Measurements from ENCODE around the gene PUSL1.

The PUSL1 gene

DNA sequence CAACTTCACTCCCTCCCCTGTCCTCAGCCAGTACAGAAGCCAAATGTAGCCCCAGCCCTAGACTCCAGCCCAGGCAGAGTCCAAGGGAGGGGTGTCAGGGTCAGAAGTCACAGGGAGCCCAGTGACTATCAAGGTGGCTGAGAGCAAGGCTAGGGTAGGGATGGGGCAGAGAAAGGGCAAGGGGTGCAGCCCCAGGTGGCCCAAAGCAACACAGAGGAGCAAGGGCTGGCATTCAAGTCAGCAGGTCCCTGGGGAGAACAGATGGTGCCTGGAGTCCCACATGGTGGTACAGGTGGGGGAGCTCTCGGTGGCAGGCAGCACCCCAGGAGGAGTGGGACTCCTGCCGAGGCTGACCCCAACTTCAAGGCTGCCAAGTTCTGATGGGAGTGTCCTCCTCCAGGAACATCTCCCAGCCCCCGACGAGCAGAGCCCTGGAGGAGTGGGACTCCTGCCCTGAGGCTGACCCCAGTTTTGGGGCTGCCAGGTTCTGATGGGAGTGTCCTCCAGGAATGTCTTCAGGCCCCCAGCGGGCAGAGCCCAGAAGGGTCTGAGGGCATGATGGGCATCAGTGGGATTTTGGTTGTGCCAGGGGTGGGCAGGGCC lies 44.5 kb downstream of the PUSL1 start:
- DNase-seq (ENCODE audit: low read depth in 2 of 2) = no peak

DNA sequence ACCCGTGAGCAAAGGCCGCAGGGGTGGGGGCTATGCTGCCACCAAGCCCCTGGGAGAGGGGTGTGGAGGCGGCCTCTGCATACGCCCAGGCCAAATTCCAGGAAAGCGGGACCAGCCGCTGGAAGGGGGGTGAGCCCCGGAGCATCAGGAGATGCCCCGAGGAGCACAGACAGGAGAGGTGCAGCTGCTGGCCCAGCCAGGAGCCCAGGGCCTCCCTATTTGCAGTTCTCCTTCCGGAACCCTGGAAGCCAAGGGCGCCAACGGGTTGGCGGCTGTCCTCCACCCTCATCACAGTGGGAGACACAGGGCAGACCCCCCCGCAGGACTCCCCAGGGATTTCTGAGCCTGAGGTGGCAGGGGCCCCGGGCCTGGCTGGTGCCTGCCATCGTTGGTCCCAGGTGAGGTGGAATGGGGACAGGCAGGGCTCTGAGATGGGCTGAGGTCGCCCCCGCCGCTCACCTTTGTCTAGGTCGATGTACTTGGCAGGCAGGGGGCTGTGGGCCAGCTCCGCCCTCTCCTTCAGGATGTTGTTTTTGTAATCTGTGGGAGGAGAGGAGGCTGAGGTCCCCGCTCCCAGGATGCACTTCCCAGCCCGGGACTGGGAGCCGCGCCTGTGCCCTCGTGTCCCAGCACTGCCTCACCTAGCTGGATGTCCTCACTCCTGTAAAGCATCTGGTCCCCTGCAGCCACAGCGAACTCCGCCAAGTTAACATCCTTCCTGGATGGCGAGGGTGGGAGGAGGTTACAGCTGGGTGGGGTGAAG lies 45.2 kb downstream of the PUSL1 start:
- no peak for DNase-seq (ENCODE audit: low read depth in 2 of 2)

DNA sequence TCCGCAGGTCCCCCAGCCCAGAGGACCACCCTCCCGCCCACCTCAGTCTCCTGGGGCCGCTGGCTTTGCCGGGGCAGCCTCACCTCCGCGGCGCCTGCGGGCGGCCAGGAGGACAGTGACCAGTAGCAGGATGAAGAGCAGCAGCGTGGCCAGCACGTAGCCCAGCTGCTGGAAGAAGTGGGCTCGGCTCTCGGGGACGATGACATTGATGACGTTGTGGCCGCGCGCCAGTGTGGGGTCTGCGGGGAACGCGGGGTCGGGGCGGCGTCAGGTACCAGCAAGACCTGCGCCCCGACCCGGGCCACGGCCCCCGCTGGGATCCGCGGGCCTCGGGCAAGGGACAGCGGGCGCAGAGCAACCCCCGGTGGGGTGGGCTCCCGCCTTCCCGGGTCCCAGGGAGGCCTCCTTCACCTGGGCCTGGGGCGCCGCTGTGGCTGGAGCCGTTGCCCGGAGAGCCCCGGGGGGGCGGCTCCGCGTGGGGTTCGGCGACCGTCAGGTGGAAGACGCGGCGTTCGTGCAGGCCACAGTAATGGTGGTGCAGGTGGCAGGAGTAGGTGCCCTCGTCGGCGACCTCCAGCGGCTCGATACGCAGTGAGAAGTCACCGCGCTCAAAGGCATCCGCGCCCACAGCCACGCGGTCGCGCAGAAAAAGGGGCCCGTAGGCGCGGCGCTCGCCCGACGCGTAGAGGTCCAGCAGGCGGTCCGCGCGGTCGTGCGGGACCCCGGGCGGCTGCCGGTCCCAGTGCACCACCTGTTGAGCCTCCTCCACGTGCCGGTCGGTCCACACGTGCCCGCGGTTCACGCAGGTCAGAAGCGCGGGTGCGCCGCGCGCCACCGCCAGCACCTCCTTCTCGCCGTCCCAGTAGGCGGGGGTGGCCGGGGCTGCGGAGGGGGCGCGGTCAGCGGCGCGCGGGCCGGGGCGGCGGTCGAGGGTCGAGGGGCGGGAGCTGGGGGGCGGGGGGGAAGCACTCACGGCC lies 46.2 kb downstream of the PUSL1 start:
- DNase-seq (ENCODE audit: low read depth in 2 of 2) = no peak

- DNase-seq (ENCODE audit: low read depth in 2 of 2) = no peak
Measured at GRCh38 chr1:1355416-1355815, 47.0 kb downstream of the PUSL1 start.

DNA sequence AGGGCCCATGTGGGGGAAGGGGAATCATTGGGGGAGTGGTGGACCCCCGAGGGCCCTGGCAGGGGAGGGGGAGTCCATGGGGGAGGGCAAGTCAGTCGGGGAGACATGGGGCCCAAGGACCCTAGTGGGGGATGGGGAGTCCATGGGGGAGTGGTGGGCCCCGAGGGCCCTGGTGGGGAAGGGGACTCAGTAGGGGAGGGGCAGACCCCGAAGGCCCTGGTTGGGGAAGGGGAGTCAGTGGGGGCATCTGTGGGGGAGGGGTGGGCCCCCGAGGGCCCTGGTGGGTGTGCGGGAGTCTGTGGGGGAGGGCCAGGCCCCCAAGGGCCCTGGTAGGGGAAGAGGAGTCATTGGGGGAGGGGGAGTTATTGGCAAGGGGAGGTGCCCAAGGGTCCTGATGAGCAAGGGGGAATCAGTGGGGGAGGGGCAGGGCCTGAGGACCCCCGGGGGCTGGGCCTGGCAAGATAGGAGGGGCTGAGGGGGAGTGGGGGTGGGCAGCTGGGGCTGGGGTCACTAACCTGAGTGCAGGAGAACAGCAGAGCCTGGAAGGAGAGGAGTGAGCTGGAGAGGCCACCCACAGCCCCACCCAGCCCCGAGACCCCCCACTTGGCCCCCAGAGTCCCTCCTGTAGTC lies 47.9 kb downstream of the PUSL1 start:
- DNase-seq (ENCODE audit: low read depth in 2 of 2) = no peak

GRCh38 chr1:1356796-1357401 lies 48.5 kb downstream of the PUSL1 start:
- no peak for DNase-seq (ENCODE audit: low read depth in 2 of 2)

DNA sequence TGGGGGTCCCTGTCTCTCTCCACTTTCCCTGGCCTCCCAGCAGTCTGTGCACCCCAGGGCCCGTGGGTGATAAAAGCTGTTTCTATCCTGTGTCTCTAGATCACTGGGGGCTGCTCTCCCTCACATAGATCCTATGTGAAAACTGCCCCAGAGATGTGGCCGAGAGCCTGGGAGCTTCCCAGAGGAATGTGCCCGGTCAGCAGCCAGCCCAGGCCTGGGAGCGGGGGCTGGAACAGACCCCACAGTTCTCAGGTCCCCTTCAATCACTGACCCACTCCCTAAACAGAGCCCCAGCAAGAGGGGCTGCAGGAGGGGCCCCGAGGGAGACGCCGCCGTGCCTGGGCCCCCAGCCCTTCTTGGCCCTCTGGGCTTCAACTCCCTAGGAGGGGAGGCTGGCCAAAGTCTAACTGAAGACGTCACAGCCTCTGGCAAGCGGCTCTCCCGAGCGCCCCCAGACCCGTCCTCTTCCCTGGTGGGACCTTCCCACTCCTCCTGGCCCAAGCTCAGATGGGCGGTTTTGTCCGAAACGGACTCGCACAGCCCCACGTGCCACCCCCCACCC lies 49.6 kb downstream of the PUSL1 start:
- DNase-seq (ENCODE audit: low read depth in 2 of 2) = no peak

- DNase-seq (ENCODE audit: low read depth in 2 of 2) = no peak
Measured at GRCh38 chr1:1358433-1359271, 50.3 kb downstream of the PUSL1 start, which contains the start of gene MXRA8. TSS of gene MXRA8 (minus strand) at chr1:1358555. CDS start at chr1:1358504, 51 bp downstream.

DNA sequence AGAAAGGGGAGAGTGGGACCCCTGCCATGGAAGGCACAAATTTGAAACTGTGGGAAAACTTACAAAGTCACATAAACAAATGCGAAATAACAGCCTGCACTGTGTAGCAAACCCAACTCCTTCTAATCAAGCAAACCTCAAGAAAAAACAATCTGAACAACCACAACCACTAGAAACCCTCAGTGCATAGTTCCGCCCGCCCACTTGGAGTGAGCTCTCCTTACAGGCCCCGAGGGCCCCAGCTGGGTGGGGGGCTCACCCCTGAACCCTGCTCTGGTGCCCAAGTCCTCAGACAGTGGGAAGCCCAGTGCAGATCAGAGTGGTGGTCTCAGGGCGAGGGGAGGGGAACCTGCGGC lies 50.9 kb downstream of the PUSL1 start:
- no peak for DNase-seq (ENCODE audit: low read depth in 2 of 2)

DNA sequence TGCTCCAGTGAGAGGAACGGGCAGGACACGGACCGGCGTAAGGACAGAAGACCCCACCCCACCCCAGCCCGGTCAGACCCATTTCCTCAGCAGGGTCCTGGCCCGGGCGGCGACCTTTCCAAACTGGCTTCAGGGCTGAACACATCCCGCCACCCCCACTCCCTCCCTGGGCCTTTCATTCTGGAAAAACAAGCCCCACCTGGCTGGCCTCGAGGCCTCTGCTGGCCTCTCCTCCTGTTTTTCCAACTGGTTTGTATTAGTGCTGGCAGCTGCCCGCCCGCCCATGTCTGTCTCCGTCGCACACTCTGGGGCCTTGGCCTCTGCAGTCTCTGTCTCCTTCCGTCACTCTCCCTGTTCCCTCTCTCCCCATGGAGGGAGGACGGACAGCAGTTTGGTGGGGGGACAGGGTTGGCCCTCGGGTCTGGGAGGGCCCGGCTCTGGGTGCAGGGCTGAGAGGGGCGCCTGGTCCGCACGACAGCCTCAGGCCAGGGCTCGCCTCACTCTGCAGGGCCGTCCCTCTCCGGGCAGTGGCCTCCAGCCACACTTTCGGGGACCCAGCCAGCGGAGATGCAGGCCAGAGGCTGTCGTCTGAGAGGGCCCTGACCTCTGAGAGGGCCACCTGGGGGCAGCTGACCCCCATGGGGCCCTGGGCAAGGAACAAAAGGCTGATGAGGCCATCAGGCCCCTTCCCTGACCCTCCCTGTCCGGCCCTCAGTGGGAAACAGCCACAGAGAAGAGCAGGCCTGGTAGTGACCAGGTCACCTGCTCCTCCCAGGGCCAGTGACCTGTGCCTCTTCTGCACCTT lies 51.5 kb downstream of the PUSL1 start:
- no peak for DNase-seq (ENCODE audit: low read depth in 2 of 2)

DNA sequence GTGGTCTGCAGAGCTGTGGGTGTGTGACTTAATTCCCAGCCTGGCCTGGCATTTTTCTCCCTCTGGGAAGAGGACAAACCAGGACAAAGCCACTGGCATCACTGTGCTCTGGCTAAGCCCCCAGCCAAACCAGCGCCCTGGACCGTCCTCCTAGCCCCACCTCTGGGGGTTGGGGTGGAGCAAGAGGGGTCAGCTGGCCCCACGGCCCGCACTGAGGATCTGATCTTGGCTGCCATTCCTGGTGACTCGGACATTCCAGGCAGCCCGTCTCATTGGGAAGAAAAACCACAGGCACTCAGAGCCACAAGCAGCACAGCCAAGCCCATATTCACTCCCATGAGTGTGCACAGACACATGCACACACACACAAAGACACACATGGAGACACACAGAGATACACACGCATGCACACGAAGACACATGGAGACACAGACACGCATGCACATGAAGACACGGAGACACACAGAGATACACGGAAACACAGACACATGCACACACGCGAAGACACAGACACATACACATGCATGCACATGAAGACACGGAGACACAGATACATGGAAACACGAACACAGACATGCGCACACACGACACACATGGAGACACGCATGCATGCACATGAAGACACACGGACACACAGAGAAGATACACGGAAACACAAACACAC lies 52.2 kb downstream of the PUSL1 start:
- DNase-seq (ENCODE audit: low read depth in 2 of 2) = no peak

Measured in stimulated activated CD4-positive, alpha-beta T cell treated with anti-CD3 and anti-CD28 coated beads, Interleukin-12 subunit alpha, Interleukin-12 subunit beta, amount 100 ng/mL, for 24 hours (primary cell).